Ovary (tissue), 3 donors: Measurements from ENCODE around the gene ISG20L2.

Source experiments
- CTCF ChIP-seq, 3 donors: fragments of 450-650 bp in 2 of 3; fragments of 200-600 bp in 1 of 3; IDR thresholded peaks; one replicate each; pipeline versions ENCODE4 v1.5.1 to v1.8.0; 2016 to 2022; ENCODE audit warnings: antibody characterized with exemption in 3 of 3, mild to moderate bottlenecking in 1 of 3
- POLR2A ChIP-seq: fragments of 450-650 bp; IDR thresholded peaks from one replicate; pipeline ENCODE4 v1.6.1; 2017; ENCODE audit warnings: antibody characterized with exemption, mild to moderate bottlenecking, moderate library complexity
- donor health status: DM: no; HTN: no; CAD: no.

DNA sequence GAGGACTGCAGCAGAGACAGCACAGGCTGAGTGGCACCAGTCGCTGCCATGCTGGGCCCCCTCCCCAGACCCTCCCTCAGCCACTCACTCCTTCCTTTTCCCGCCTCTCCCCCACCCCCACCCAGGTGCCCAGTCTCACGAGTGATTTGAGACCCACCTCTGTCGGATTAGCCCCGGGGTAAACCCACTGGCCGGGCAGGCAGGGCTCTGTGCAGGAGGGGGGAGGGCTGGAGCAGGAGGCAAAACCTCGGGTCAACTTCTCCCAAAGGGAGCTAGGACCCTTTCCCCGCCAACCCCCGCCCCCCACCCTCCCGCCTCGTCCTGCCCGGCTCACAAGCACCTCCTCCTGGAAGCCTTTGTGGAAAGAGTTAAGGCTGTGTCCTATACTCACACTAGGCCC, 15.8 kb upstream of the ISG20L2 start:
- TF ChIP-seq CTCF (IDR thresholded peaks at IDR 0.05) (no peak), POLR2A (no peak)
